K562 (cell line): ENCODE data around the gene RAD54L. TPM values are rescaled to one million over a fixed set of nuclear protein-coding genes. Genes with fewer than 3 reads are reported as not detected.

ENCODE experiments used
- ILF3 ChIP-seq: fragments of 450-650 bp; IDR thresholded peaks from 2 replicates; pipeline ENCODE4 v1.6.1; 2018; ENCODE audit warnings: antibody characterized with exemption, mild to moderate bottlenecking, moderate library complexity, borderline replicate concordance
- KAT7 ChIP-seq: sonication (generic); formaldehyde crosslinking; IDR thresholded peaks from 2 replicates; pipeline ENCODE4 v1.8.0; 2022; ENCODE audit warnings: missing genetic modification reagents, mild to moderate bottlenecking, borderline replicate concordance
- RERE ChIP-seq: sonication (generic); formaldehyde crosslinking; IDR thresholded peaks from 2 replicates; pipeline ENCODE4 v1.8.0; 2023; ENCODE audit warnings: missing genetic modification reagents, mild to moderate bottlenecking, borderline replicate concordance
- ZNF609 ChIP-seq: sonication (generic); formaldehyde crosslinking; IDR thresholded peaks from 2 replicates; pipeline ENCODE4 v1.8.1; 2023; ENCODE audit warnings: missing genetic modification reagents, mild to moderate bottlenecking, borderline replicate concordance
- polyA plus RNA-seq, 8 experiments: library from polyadenylated mRNA; depleted of rRNA in 4 of 8; stranded (reverse) in 5 of 8; unstranded in 3 of 8; fragments of >200 nt; fragmentation: Nextera tagmentation in 2 of 8; fragmentation: Illumina TruSeq in 1 of 8; extraction: Ambion mirVana in 2 of 8; extraction: Trizol in 1 of 8; gene quantifications; 2 replicates each; pipeline versions ENCODE4 v1.2.1 to v1.2.3, GENCODE V29; 2011 to 2014; ENCODE audit warnings: inconsistent platforms in 1 of 8, missing spikeins in 1 of 8
- total RNA-seq, 7 experiments: library from RNA; depleted of rRNA in 6 of 7; stranded (reverse); fragments of >200 nt in 6 of 7; fragmentation: Illumina TruSeq in 2 of 7; extraction: Trizol in 2 of 7; gene quantifications; 2 replicates each; pipeline versions ENCODE4 v1.2.1 to v1.2.3, GENCODE V29; 2011 to 2021; ENCODE audit warnings: low replicate concordance in 1 of 7

RAD54L gene
- total and polyA plus RNA-seq, 9 of the 15 experiments (the other 6 are each of a cell fraction or from before 2014, with no cell fraction given), result 17.9 to 92.3 (median 37.5) TPM

- TF ChIP-seq RERE (0 out of 2 replicates have a peak, but pooled peaks have one; percentile 55), ILF3 (no peak), ZNF609 (CRISPR knock-in tag) (0 out of 2 replicates have a peak, but pooled peaks have one; percentile 34), KAT7 (CRISPR knock-in tag) (0 out of 2 replicates have a peak, but pooled peaks have one; percentile 73)
Observed at GRCh38 chr1:46300673-46301405, 53.3 kb downstream of the RAD54L start (continued).
